22Rv1 (cell line): ENCODE measurements around the gene EFNB1.

Experiments
- ZFX ChIP-seq: fragments of 450-650 bp; IDR thresholded peaks from 2 replicates; pipeline ENCODE4 v1.6.1; 2017; ENCODE audit warnings: antibody characterized with exemption, borderline replicate concordance
- TF ChIP-seq, protein P1 (sequence below): fragments of 450-650 bp; IDR thresholded peaks from 2 replicates; pipeline ENCODE4 v1.5.1; 2017; ENCODE audit warnings: mild to moderate bottlenecking

DNA sequence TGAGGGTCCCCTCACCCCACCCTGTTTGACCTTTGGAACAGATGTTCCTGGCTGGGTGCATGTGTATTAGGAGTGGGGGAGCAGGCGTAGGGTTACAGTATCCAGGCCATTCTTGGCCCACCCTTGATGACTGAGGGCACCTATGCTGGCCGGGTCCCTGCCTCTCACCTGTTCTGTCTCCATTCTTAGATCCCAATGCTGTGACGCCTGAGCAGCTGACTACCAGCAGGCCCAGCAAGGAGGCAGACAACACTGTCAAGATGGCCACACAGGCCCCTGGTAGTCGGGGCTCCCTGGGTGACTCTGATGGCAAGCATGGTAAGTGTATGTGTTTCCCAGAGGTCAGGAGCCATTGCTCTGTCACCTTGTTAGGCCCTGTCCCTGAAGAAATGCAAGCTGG lies 10.9 kb downstream of the EFNB1 start:
- TF ChIP-seq, protein P1, sequence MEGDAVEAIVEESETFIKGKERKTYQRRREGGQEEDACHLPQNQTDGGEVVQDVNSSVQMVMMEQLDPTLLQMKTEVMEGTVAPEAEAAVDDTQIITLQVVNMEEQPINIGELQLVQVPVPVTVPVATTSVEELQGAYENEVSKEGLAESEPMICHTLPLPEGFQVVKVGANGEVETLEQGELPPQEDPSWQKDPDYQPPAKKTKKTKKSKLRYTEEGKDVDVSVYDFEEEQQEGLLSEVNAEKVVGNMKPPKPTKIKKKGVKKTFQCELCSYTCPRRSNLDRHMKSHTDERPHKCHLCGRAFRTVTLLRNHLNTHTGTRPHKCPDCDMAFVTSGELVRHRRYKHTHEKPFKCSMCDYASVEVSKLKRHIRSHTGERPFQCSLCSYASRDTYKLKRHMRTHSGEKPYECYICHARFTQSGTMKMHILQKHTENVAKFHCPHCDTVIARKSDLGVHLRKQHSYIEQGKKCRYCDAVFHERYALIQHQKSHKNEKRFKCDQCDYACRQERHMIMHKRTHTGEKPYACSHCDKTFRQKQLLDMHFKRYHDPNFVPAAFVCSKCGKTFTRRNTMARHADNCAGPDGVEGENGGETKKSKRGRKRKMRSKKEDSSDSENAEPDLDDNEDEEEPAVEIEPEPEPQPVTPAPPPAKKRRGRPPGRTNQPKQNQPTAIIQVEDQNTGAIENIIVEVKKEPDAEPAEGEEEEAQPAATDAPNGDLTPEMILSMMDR = no peak
- TF ChIP-seq ZFX = no peak
